ENCODE data around the gene RAB19.

Gene RAB19

GRCh38 chr7:140384894-140385545 lies 18.8 kb upstream of the RAB19 start:
- H3K36me3 ChIP-seq (ENCODE audit: insufficient read depth, low read length) = peaks cover 5% of the 10 kb centered on the region; the same call in 1 of the 2 replicates
- no peaks in the 10 kb centered on the region for H3K27me3 ChIP-seq (ENCODE audit: insufficient read depth, low read length)
- H3K27ac ChIP-seq (ENCODE audit: low read depth, low read length) = no peak overlapping the region
- H3K4me3 ChIP-seq (ENCODE audit: low read depth, low read length) = no peak overlapping the region
- peaks cover 22% of the 10 kb centered on the region for H3K79me2 ChIP-seq (ENCODE audit: control insufficient read depth, insufficient read depth, low read length, unreplicated experiment)
- H3K4me1 ChIP-seq (ENCODE audit: control insufficient read depth, insufficient read depth, low read length, unreplicated experiment) = peaks cover 7% of the 10 kb centered on the region
- H2AFZ ChIP-seq (ENCODE audit: low read length, unreplicated experiment) = no peak overlapping the region

GRCh38 chr7:140389445-140389844 lies 14.4 kb upstream of the RAB19 start:
- Histone ChIP-seq H2AFZ (ENCODE audit: low read length, unreplicated experiment) (no peak overlapping the region), H3K27me3 (ENCODE audit: insufficient read depth, low read length) (no peaks in the 10 kb centered on the region), H3K4me1 (ENCODE audit: control insufficient read depth, insufficient read depth, low read length, unreplicated experiment) (peaks cover 13% of the 10 kb centered on the region), H3K4me3 (ENCODE audit: low read depth, low read length) (no peak overlapping the region), H3K36me3 (ENCODE audit: insufficient read depth, low read length) (no peaks in the 10 kb centered on the region), H3K79me2 (ENCODE audit: control insufficient read depth, insufficient read depth, low read length, unreplicated experiment) (peaks cover 50% of the 10 kb centered on the region), H3K27ac (ENCODE audit: low read depth, low read length) (no peak overlapping the region)

- Histone ChIP-seq H3K4me3 (ENCODE audit: low read depth, low read length) (no peak overlapping the region), H3K36me3 (ENCODE audit: insufficient read depth, low read length) (no peaks in the 10 kb centered on the region), H3K79me2 (ENCODE audit: control insufficient read depth, insufficient read depth, low read length, unreplicated experiment) (peaks cover 49% of the 10 kb centered on the region)
Measured at GRCh38 chr7:140390034-140390433, 13.8 kb upstream of the RAB19 start.

GRCh38 chr7:140390466-140391190 lies 13.2 kb upstream of the RAB19 start:
- no peaks in the 10 kb centered on the region for H3K36me3 ChIP-seq (ENCODE audit: insufficient read depth, low read length)
- H3K27me3 ChIP-seq (ENCODE audit: insufficient read depth, low read length) = no peaks in the 10 kb centered on the region
- no peak overlapping the region for H3K4me3 ChIP-seq (ENCODE audit: low read depth, low read length)
- peaks cover 5% of the 10 kb centered on the region for H3K4me1 ChIP-seq (ENCODE audit: control insufficient read depth, insufficient read depth, low read length, unreplicated experiment)
- no peak overlapping the region for H2AFZ ChIP-seq (ENCODE audit: low read length, unreplicated experiment)
- no peak overlapping the region for H3K27ac ChIP-seq (ENCODE audit: low read depth, low read length)
- peaks cover 46% of the 10 kb centered on the region for H3K79me2 ChIP-seq (ENCODE audit: control insufficient read depth, insufficient read depth, low read length, unreplicated experiment)

More at GRCh38 chr7:140390034-140390433, 13.8 kb upstream of the RAB19 start:
- no peaks in the 10 kb centered on the region for H3K27me3 ChIP-seq (ENCODE audit: insufficient read depth, low read length)
- peaks cover 10% of the 10 kb centered on the region for H3K4me1 ChIP-seq (ENCODE audit: control insufficient read depth, insufficient read depth, low read length, unreplicated experiment)
- no peak overlapping the region for H3K27ac ChIP-seq (ENCODE audit: low read depth, low read length)
- no peak overlapping the region for H2AFZ ChIP-seq (ENCODE audit: low read length, unreplicated experiment)

- Histone ChIP-seq H3K4me3 (ENCODE audit: low read depth, low read length) (no peak overlapping the region), H3K79me2 (ENCODE audit: control insufficient read depth, insufficient read depth, low read length, unreplicated experiment) (peaks cover 56% of the 10 kb centered on the region), H3K27ac (ENCODE audit: low read depth, low read length) (no peak overlapping the region), H2AFZ (ENCODE audit: low read length, unreplicated experiment) (no peak overlapping the region), H3K4me1 (ENCODE audit: control insufficient read depth, insufficient read depth, low read length, unreplicated experiment) (peaks cover 14% of the 10 kb centered on the region), H3K36me3 (ENCODE audit: insufficient read depth, low read length) (no peaks in the 10 kb centered on the region), H3K27me3 (ENCODE audit: insufficient read depth, low read length) (no peaks in the 10 kb centered on the region)
Measured at GRCh38 chr7:140391634-140392033, 12.2 kb upstream of the RAB19 start.

GRCh38 chr7:140393756-140394306 lies 10.0 kb upstream of the RAB19 start:
- no peak overlapping the region for H2AFZ ChIP-seq (ENCODE audit: low read length, unreplicated experiment)
- no peak overlapping the region for H3K27ac ChIP-seq (ENCODE audit: low read depth, low read length)
- no peak overlapping the region for H3K4me3 ChIP-seq (ENCODE audit: low read depth, low read length)
- H3K4me1 ChIP-seq (ENCODE audit: control insufficient read depth, insufficient read depth, low read length, unreplicated experiment) = peaks cover 15% of the 10 kb centered on the region
- peaks cover 68% of the 10 kb centered on the region for H3K79me2 ChIP-seq (ENCODE audit: control insufficient read depth, insufficient read depth, low read length, unreplicated experiment)
- H3K27me3 ChIP-seq (ENCODE audit: insufficient read depth, low read length) = no peaks in the 10 kb centered on the region
- H3K36me3 ChIP-seq (ENCODE audit: insufficient read depth, low read length) = no peaks in the 10 kb centered on the region

- Histone ChIP-seq H2AFZ (ENCODE audit: low read length, unreplicated experiment) (peak within 1 kb of the TSS; percentile 72), H3K27ac (ENCODE audit: low read depth, low read length) (peak within 1 kb of the TSS; percentile 33), H3K79me2 (ENCODE audit: control insufficient read depth, insufficient read depth, low read length, unreplicated experiment) (peaks cover 42% of the 10 kb centered on the region), H3K4me3 (ENCODE audit: low read depth, low read length) (peak within 1 kb of the TSS; percentile 86), H3K27me3 (ENCODE audit: insufficient read depth, low read length) (no peaks in the 10 kb centered on the region), H3K4me1 (ENCODE audit: control insufficient read depth, insufficient read depth, low read length, unreplicated experiment) (peaks cover 10% of the 10 kb centered on the region), H3K36me3 (ENCODE audit: insufficient read depth, low read length) (no peaks in the 10 kb centered on the region)
Measured at GRCh38 chr7:140397784-140398750, 5.8 kb upstream of the RAB19 start, which contains the start of gene SLC37A3. SLC37A3 (minus strand) TSS chr7:140398530; CDS start chr7:140382526, 16,004 bp downstream.

- no peak overlapping the region for H2AFZ ChIP-seq (ENCODE audit: low read length, unreplicated experiment)
Measured at GRCh38 chr7:140398821-140399220, 5.0 kb upstream of the RAB19 start.

GRCh38 chr7:140400381-140400780 lies 3.5 kb upstream of the RAB19 start:
- Histone ChIP-seq H3K79me2 (ENCODE audit: control insufficient read depth, insufficient read depth, low read length, unreplicated experiment) (peaks cover 25% of the 10 kb centered on the region), H3K4me1 (ENCODE audit: control insufficient read depth, insufficient read depth, low read length, unreplicated experiment) (peaks cover 10% of the 10 kb centered on the region)

More at GRCh38 chr7:140398821-140399220, 5.0 kb upstream of the RAB19 start:
- Histone ChIP-seq H3K27me3 (ENCODE audit: insufficient read depth, low read length) (peaks cover 1% of the 10 kb centered on the region; the same call in 1 of the 2 replicates), H3K36me3 (ENCODE audit: insufficient read depth, low read length) (no peaks in the 10 kb centered on the region), H3K4me1 (ENCODE audit: control insufficient read depth, insufficient read depth, low read length, unreplicated experiment) (peaks cover 10% of the 10 kb centered on the region), H3K27ac (ENCODE audit: low read depth, low read length) (no peak overlapping the region), H3K4me3 (ENCODE audit: low read depth, low read length) (no peak overlapping the region), H3K79me2 (ENCODE audit: control insufficient read depth, insufficient read depth, low read length, unreplicated experiment) (peaks cover 34% of the 10 kb centered on the region)

More at GRCh38 chr7:140400381-140400780, 3.5 kb upstream of the RAB19 start:
- no peak overlapping the region for H3K27ac ChIP-seq (ENCODE audit: low read depth, low read length)
- H3K4me3 ChIP-seq (ENCODE audit: low read depth, low read length) = no peak overlapping the region
- no peaks in the 10 kb centered on the region for H3K36me3 ChIP-seq (ENCODE audit: insufficient read depth, low read length)
- peaks cover 5% of the 10 kb centered on the region; the same call in 1 of the 2 replicates for H3K27me3 ChIP-seq (ENCODE audit: insufficient read depth, low read length)
- no peak overlapping the region for H2AFZ ChIP-seq (ENCODE audit: low read length, unreplicated experiment)

Data from ACC112 (cell line).